ENCODE data around the gene OR1N1. TPM values are rescaled to one million over a fixed set of nuclear protein-coding genes. Genes with fewer than 3 reads are reported as not detected.

OR1N1 gene
- polyA plus RNA-seq, 1 donor (not counting 4 experiments of a cell fraction or from before 2014, with no cell fraction given), result not detected

DNA sequence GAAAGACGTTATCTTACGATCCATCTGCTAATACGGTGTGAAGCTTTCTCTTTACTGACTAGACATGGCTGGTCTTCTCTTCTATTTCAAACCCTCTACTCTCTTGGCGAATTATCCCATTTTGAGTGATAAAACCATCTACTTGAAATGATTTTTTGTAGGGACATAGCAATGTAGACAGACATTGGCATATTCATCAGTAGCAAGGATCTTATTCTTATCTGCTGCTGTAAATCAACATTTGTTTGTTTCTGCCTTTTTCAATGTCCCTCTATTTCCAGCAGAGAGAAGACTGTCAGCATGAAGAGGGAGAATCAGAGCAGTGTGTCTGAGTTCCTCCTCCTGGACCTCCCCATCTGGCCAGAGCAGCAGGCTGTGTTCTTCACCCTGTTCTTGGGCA is 8.3 kb downstream of the OR1N1 start, which contains the start of gene OR1J4:
Gene OR1J4, plus strand, starts transcription at position 301 of the 400 bp plus-strand sequence. Its CDS starts 0 bp downstream, at position 301.
- H3K27ac ChIP-seq (ENCODE audit: control insufficient read depth, insufficient read depth, low read length), result no peak within 1 kb of the TSS
- no peak for FAIRE-seq

DNA sequence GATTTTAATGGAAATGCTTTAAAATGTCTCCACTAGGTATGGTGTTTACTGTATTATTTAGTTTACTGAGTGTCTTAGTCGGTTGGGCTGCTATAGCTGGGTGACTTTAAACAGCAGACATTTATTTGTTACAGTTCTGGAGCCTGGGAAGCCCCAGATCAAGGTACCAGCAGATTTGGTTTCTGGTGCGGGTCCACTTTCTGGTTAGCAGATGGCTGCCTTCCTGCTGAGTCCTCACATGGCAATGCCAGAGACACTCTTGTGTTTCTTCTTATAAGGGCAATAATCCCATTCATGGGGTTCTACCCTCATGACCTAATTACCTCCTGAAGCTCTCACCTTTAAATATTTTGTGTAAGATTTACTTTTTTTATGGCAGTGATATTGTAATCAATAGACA is 8.9 kb downstream of the OR1N1 start:
- Histone ChIP-seq H3K79me2 (ENCODE audit: control insufficient read depth, insufficient read depth, low read length) (no peaks in the 10 kb centered on the region), H3K4me3 (ENCODE audit: control insufficient read depth in 2 of 3, extremely low read depth in 1 of 3, insufficient read depth in 2 of 3, low read depth in 1 of 3, low read length in 3 of 3) (no peak overlapping the region), H3K9ac (ENCODE audit: control insufficient read depth, extremely low read depth, insufficient read depth, low read length) (no peak overlapping the region), H4K20me1 (ENCODE audit: control insufficient read depth, extremely low read depth, insufficient read depth, low read length) (no peaks in the 10 kb centered on the region), H3K4me1 (ENCODE audit: control insufficient read depth, extremely low read depth, insufficient read depth, low read length) (no peaks in the 10 kb centered on the region), H2AFZ (ENCODE audit: control insufficient read depth, low read length) (no peak overlapping the region), H3K27me3 (ENCODE audit: control insufficient read depth, extremely low read depth, insufficient read depth, low read length) (no peaks in the 10 kb centered on the region), H3K36me3 (ENCODE audit: control insufficient read depth in 2 of 2, extremely low read depth in 1 of 2, insufficient read depth in 2 of 2, low read length in 2 of 2) (no peaks in the 10 kb centered on the region), H3K4me2 (ENCODE audit: control insufficient read depth, extremely low read depth, insufficient read depth, low read depth, low read length) (no peak overlapping the region), H3K9me1 (ENCODE audit: control insufficient read depth, extremely low read depth, insufficient read depth, low read length) (no peaks in the 10 kb centered on the region), H3K9me3 (ENCODE audit: control insufficient read depth, low read depth, low read length) (no peaks in the 10 kb centered on the region), H3K27ac (ENCODE audit: control insufficient read depth, insufficient read depth, low read length) (no peak overlapping the region)
- no peak for FAIRE-seq
- dilution Hi-C loops (cut with MboI; ENCODE audit: extremely low pct_ligation_motif_present, low sequenced_read_pairs), result loop anchor here (25.0 kb wide), 1 partner anchor 219 kb away; the partner anchor contains the start of gene OR1L6
- DNase-seq (ENCODE audit: low read depth, low spot score), result no peak
- TF ChIP-seq CTCF (optimal IDR thresholded peaks at IDR 0.05 in 1 of 3, IDR thresholded peaks at IDR 0.05 in 1 of 3, conservative IDR thresholded peaks at IDR 0.05 in 1 of 3; ENCODE audit: extremely low read depth in 1 of 3, insufficient read depth in 2 of 3, low read length in 3 of 3), result no peak
- no peak for TF ChIP-seq EZH2 (IDR thresholded peaks at IDR 0.05; ENCODE audit: low read length)

More for the DNA sequence above, 8.3 kb downstream of the OR1N1 start, which contains the start of gene OR1J4:
- no peak within 1 kb of the TSS for H3K4me3 ChIP-seq (ENCODE audit: control insufficient read depth in 2 of 3, extremely low read depth in 1 of 3, insufficient read depth in 2 of 3, low read depth in 1 of 3, low read length in 3 of 3)
- dilution Hi-C loops (cut with MboI; ENCODE audit: extremely low pct_ligation_motif_present, low sequenced_read_pairs), result loop anchor here (25.0 kb wide), 1 partner anchor 218 kb away; the partner anchor contains the start of gene OR1L6
- H3K36me3 ChIP-seq (ENCODE audit: control insufficient read depth in 2 of 2, extremely low read depth in 1 of 2, insufficient read depth in 2 of 2, low read length in 2 of 2), result no peaks in the 10 kb centered on the region
- H3K27me3 ChIP-seq (ENCODE audit: control insufficient read depth, extremely low read depth, insufficient read depth, low read length), result no peaks in the 10 kb centered on the region
- H3K9me3 ChIP-seq (ENCODE audit: control insufficient read depth, low read depth, low read length), result no peaks in the 10 kb centered on the region
- H3K4me1 ChIP-seq (ENCODE audit: control insufficient read depth, extremely low read depth, insufficient read depth, low read length), result no peaks in the 10 kb centered on the region
- no peak for TF ChIP-seq CTCF (optimal IDR thresholded peaks at IDR 0.05 in 1 of 3, IDR thresholded peaks at IDR 0.05 in 1 of 3, conservative IDR thresholded peaks at IDR 0.05 in 1 of 3; ENCODE audit: extremely low read depth in 1 of 3, insufficient read depth in 2 of 3, low read length in 3 of 3)
- TF ChIP-seq EZH2 (IDR thresholded peaks at IDR 0.05; ENCODE audit: low read length), result no peak
- H2AFZ ChIP-seq (ENCODE audit: control insufficient read depth, low read length), result no peak within 1 kb of the TSS
- H3K4me2 ChIP-seq (ENCODE audit: control insufficient read depth, extremely low read depth, insufficient read depth, low read depth, low read length), result no peak within 1 kb of the TSS
- no peaks in the 10 kb centered on the region for H3K79me2 ChIP-seq (ENCODE audit: control insufficient read depth, insufficient read depth, low read length)
- H4K20me1 ChIP-seq (ENCODE audit: control insufficient read depth, extremely low read depth, insufficient read depth, low read length), result no peaks in the 10 kb centered on the region
- no peaks in the 10 kb centered on the region for H3K9me1 ChIP-seq (ENCODE audit: control insufficient read depth, extremely low read depth, insufficient read depth, low read length)
- DNase-seq (ENCODE audit: low read depth, low spot score), result no peak
- H3K9ac ChIP-seq (ENCODE audit: control insufficient read depth, extremely low read depth, insufficient read depth, low read length), result no peak within 1 kb of the TSS
